Activated B cell treated with CpG ODN at 0.5 μM for 24 hours (primary cell): ENCODE data around the gene MVK. TPM values are rescaled to one million over a fixed set of nuclear protein-coding genes. Genes with fewer than 3 reads are reported as not detected.

Experiments used
- ATAC-seq: fragments of 200-7000 bp; cut with Tn5 transposase; one replicate; pipeline ENCODE4 v1.10.0; 2021; ENCODE audit warnings: low read depth, mild to moderate bottlenecking, moderate library complexity
- CTCF ChIA-PET: fragments of 350-600 bp; sonication (Branson Sonifier 250); formaldehyde crosslinking; loops from one replicate; lab custom pipeline; 2021; ENCODE audit warnings: antibody characterized with exemption; lab: Charles Lee
- POLR2A ChIA-PET: fragments of 350-600 bp; sonication (Branson Sonifier 250); formaldehyde crosslinking; loops from one replicate; lab custom pipeline; 2021; ENCODE audit warnings: antibody characterized with exemption; lab: Charles Lee
- DNase-seq: peaks from one replicate; pipeline ENCODE4 v3.0.0; 2022
- H3K27ac Mint-ChIP-seq: one replicate; pipeline ENCODE4 v1.8.0; 2020; ENCODE audit warnings: mixed read lengths
- H3K27me3 Mint-ChIP-seq: one replicate; pipeline ENCODE4 v1.8.0; 2021; ENCODE audit warnings: mixed read lengths
- H3K36me3 Mint-ChIP-seq: one replicate; pipeline ENCODE4 v1.8.0; 2021; ENCODE audit warnings: low read depth, mixed read lengths
- H3K4me1 Mint-ChIP-seq: one replicate; pipeline ENCODE4 v1.8.0; 2021; ENCODE audit warnings: mixed read lengths
- H3K4me3 Mint-ChIP-seq: one replicate; pipeline ENCODE4 v1.8.0; 2020; ENCODE audit warnings: mild to moderate bottlenecking, mixed read lengths
- H3K9me3 Mint-ChIP-seq: one replicate; pipeline ENCODE4 v1.8.0; 2020; ENCODE audit warnings: mixed read lengths
- CTCF ChIP-seq: fragments of 200-600 bp; IDR thresholded peaks from one replicate; pipeline ENCODE4 v1.8.0; 2022; ENCODE audit warnings: antibody characterized with exemption, mild to moderate bottlenecking
- intact Hi-C: fragments of 100-400 bp; cut with micrococcal nuclease; formaldehyde crosslinking; loops from one replicate; pipeline ENCODE4 v1.15.1; 2024
- total RNA-seq: library from RNA; stranded (reverse); gene quantifications from 2 replicates; pipeline ENCODE4 v1.2.3, GENCODE V29; 2022

The MVK gene
- total RNA-seq, 1 donor from 2014 or later: 28.5 TPM

GRCh38 chr12:109631751-109632150 lies 58.2 kb downstream of the MVK start:
- DNase-seq: no peak
- Mint-ChIP-seq H3K9me3 (no peaks in the 10 kb centered on the region), H3K4me3 (no peak overlapping the region), H3K27ac (no peak overlapping the region), H3K36me3 (no peaks in the 10 kb centered on the region), H3K4me1 (no peaks in the 10 kb centered on the region), H3K27me3 (peaks cover 25% of the 10 kb centered on the region)
- ChIA-PET POLR2A (no interaction called here), CTCF (no interaction called here)
- TF ChIP-seq CTCF: no peak
- intact Hi-C loops: no loop called here
- ATAC-seq: no peak

DNA sequence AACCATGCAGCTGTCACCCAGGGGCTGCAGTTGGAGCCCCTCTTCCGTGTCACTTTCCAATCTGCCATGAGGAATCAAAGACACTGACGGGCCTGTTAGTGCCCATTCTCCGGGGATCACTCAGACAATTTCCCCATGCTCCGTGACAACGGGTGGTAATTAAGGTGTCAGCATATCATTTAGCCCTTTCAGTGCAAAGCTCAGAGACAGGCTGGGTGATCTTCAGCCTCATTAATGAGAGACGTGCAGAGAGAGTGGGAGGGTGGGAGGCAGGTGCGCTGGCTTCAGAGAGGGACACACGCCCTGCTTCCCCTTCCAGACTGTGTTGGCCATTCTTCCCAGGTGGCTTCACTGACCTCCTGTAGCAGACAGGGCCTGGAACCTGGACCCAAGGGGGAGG lies 58.7 kb downstream of the MVK start:
- no peaks in the 10 kb centered on the region for H3K4me1 Mint-ChIP-seq
- no peaks in the 10 kb centered on the region for H3K36me3 Mint-ChIP-seq
- CTCF ChIA-PET: no interaction called here
- DNase-seq: no peak
- ATAC-seq: no peak
- H3K27me3 Mint-ChIP-seq: peaks cover 22% of the 10 kb centered on the region
- no peak for TF ChIP-seq CTCF
- no peaks in the 10 kb centered on the region for H3K9me3 Mint-ChIP-seq
- intact Hi-C loops: no loop called here
- POLR2A ChIA-PET: no interaction called here
- H3K27ac Mint-ChIP-seq: no peak overlapping the region
- H3K4me3 Mint-ChIP-seq: no peak overlapping the region

GRCh38 chr12:109635717-109636116 lies 62.1 kb downstream of the MVK start:
- intact Hi-C loops: no loop called here
- H3K4me3 Mint-ChIP-seq: no peak overlapping the region
- no peak for ATAC-seq
- no peak for DNase-seq
- no peaks in the 10 kb centered on the region for H3K4me1 Mint-ChIP-seq
- peaks cover 9% of the 10 kb centered on the region for H3K27me3 Mint-ChIP-seq
- TF ChIP-seq CTCF: no peak
- CTCF ChIA-PET: no interaction called here
- H3K9me3 Mint-ChIP-seq: no peaks in the 10 kb centered on the region
- no peak overlapping the region for H3K27ac Mint-ChIP-seq
- POLR2A ChIA-PET: no interaction called here
- H3K36me3 Mint-ChIP-seq: no peaks in the 10 kb centered on the region

- Mint-ChIP-seq H3K4me1 (no peaks in the 10 kb centered on the region), H3K4me3 (no peak overlapping the region), H3K27me3 (peaks cover 5% of the 10 kb centered on the region), H3K27ac (no peak overlapping the region), H3K36me3 (no peaks in the 10 kb centered on the region), H3K9me3 (no peaks in the 10 kb centered on the region)
- no peak for TF ChIP-seq CTCF
- intact Hi-C loops: no loop called here
- ChIA-PET CTCF (no interaction called here), POLR2A (no interaction called here)
- ATAC-seq (no peak), DNase-seq (no peak)
Observed at GRCh38 chr12:109637348-109637747, 63.8 kb downstream of the MVK start.

- no peak for DNase-seq
- H3K4me1 Mint-ChIP-seq: no peaks in the 10 kb centered on the region
- peaks cover 5% of the 10 kb centered on the region for H3K27me3 Mint-ChIP-seq
- no peak for ATAC-seq
- no peak for TF ChIP-seq CTCF
- intact Hi-C loops: no loop called here
- H3K4me3 Mint-ChIP-seq: no peak overlapping the region
- CTCF ChIA-PET: no interaction called here
- H3K27ac Mint-ChIP-seq: no peak overlapping the region
- H3K9me3 Mint-ChIP-seq: no peaks in the 10 kb centered on the region
- H3K36me3 Mint-ChIP-seq: no peaks in the 10 kb centered on the region
- POLR2A ChIA-PET: no interaction called here
Observed at GRCh38 chr12:109637996-109638395, 64.4 kb downstream of the MVK start.
